Measurements from ENCODE around the gene PDE7B. TPM values are rescaled to one million over a fixed set of nuclear protein-coding genes. Genes with fewer than 3 reads are reported as not detected.

PDE7B gene
- total and polyA plus RNA-seq, 9 of the 15 experiments (the other 6 are each of a cell fraction or from before 2014, with no cell fraction given): 0.01 TPM; not detected in 8

- TF ChIP-seq ESRRA (IDR thresholded peaks at IDR 0.05; ENCODE audit: borderline replicate concordance, low read depth) (no peak; the same call in none of the 2 replicates), NCOA2 (IDR thresholded peaks at IDR 0.05; ENCODE audit: partially characterized antibody in 2 of 2) (peak in 1 of 2 experiments; percentile 29), POLR2A (conservative IDR thresholded peaks at IDR 0.05) (no peak), FOXP1 (CRISPR knock-in tag; IDR thresholded peaks at IDR 0.05) (no peak), CHCHD3 (CRISPR knock-in tag; IDR thresholded peaks at IDR 0.05) (no peak), ZNF79 (CRISPR knock-in tag; IDR thresholded peaks at IDR 0.05; ENCODE audit: low read depth) (no peak), MCM3 (IDR thresholded peaks at IDR 0.05) (no peak), ID3 (CRISPR knock-in tag; IDR thresholded peaks at IDR 0.05) (no peak), ID3 (tag; IDR thresholded peaks at IDR 0.05) (0 out of 2 replicates have a peak, but pooled peaks have one; percentile 38), THRAP3 (IDR thresholded peaks at IDR 0.05; ENCODE audit: borderline replicate concordance) (no peak), PBX2 (CRISPR knock-in tag; IDR thresholded peaks at IDR 0.05; ENCODE audit: low read depth) (no peak), PBX2 (tag; conservative IDR thresholded peaks at IDR 0.05; ENCODE audit: low read depth) (peak; percentile 10; the same call in 1 of the 2 replicates), NR2C2 (CRISPR knock-in tag; IDR thresholded peaks at IDR 0.05) (no peak), NR2C2 (tag; IDR thresholded peaks at IDR 0.05) (no peak; the same call in 1 of the 2 replicates), SAFB (IDR thresholded peaks at IDR 0.05; ENCODE audit: borderline replicate concordance, low read depth, low read length) (no peak), ZKSCAN1 (IDR thresholded peaks at IDR 0.05; ENCODE audit: low read depth, low read length) (no peak), MYNN (IDR thresholded peaks at IDR 0.05) (peak; percentile 81; the same call in 1 of the 2 replicates), MYNN (CRISPR knock-in tag; IDR thresholded peaks at IDR 0.05) (no peak), MTA2 (IDR thresholded peaks at IDR 0.05; ENCODE audit: low read depth) (peak; percentile 94), SMAD1 (IDR thresholded peaks at IDR 0.05; ENCODE audit: low read depth, low read length, partially characterized antibody) (no peak)
- TF ChIP-seq, protein P1, sequence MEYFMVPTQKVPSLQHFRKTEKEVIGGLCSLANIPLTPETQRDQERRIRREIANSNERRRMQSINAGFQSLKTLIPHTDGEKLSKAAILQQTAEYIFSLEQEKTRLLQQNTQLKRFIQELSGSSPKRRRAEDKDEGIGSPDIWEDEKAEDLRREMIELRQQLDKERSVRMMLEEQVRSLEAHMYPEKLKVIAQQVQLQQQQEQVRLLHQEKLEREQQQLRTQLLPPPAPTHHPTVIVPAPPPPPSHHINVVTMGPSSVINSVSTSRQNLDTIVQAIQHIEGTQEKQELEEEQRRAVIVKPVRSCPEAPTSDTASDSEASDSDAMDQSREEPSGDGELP (CRISPR knock-in tag; IDR thresholded peaks at IDR 0.05; ENCODE audit: borderline replicate concordance): peak; percentile 72; the same call in 1 of the 2 replicates
- TF ChIP-seq, protein P2, sequence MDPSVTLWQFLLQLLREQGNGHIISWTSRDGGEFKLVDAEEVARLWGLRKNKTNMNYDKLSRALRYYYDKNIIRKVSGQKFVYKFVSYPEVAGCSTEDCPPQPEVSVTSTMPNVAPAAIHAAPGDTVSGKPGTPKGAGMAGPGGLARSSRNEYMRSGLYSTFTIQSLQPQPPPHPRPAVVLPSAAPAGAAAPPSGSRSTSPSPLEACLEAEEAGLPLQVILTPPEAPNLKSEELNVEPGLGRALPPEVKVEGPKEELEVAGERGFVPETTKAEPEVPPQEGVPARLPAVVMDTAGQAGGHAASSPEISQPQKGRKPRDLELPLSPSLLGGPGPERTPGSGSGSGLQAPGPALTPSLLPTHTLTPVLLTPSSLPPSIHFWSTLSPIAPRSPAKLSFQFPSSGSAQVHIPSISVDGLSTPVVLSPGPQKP (CRISPR knock-in tag; IDR thresholded peaks at IDR 0.05): no peak
- TF ChIP-seq, protein P3, sequence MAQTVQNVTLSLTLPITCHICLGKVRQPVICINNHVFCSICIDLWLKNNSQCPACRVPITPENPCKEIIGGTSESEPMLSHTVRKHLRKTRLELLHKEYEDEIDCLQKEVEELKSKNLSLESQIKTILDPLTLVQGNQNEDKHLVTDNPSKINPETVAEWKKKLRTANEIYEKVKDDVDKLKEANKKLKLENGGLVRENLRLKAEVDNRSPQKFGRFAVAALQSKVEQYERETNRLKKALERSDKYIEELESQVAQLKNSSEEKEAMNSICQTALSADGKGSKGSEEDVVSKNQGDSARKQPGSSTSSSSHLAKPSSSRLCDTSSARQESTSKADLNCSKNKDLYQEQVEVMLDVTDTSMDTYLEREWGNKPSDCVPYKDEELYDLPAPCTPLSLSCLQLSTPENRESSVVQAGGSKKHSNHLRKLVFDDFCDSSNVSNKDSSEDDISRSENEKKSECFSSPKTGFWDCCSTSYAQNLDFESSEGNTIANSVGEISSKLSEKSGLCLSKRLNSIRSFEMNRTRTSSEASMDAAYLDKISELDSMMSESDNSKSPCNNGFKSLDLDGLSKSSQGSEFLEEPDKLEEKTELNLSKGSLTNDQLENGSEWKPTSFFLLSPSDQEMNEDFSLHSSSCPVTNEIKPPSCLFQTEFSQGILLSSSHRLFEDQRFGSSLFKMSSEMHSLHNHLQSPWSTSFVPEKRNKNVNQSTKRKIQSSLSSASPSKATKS (CRISPR knock-in tag; IDR thresholded peaks at IDR 0.05): no peak
Measured at GRCh38 chr6:136226674-136227377, 375.3 kb downstream of the PDE7B start (continued).
